Astrocyte of the cerebellum (primary cell): ENCODE data around the gene DENND4B.
"Not testable (repeated sequence)": the region's sequence is repeated elsewhere in the genome, so short reads cannot be mapped to it uniquely, and the experiment has no call there.

Experiments
- DNase-seq: peaks from one replicate; pipeline ENCODE4 v3.0.0-alpha.2; 2011; ENCODE audit warnings: low read depth
- H3K4me3 ChIP-seq: 2 replicates; pipeline ENCODE4 v1.5.1; 2011; ENCODE audit warnings: mild to moderate bottlenecking, low read depth, low read length, moderate library complexity
- CTCF ChIP-seq: IDR thresholded peaks from 2 replicates; pipeline ENCODE4 v1.5.1; 2012; ENCODE audit warnings: low read length, low read depth, moderate library complexity, mild to moderate bottlenecking; ENCODE audit errors: missing control alignments
- in situ Hi-C: cut with HindIII; loops from 2 replicates; pipeline ENCODE4 v1.10.0; 2017; ENCODE audit warnings: low sequenced_read_pairs

The DENND4B gene

GRCh38 chr1:153921080-153921802, 25.3 kb downstream of the DENND4B start:
- peak overlapping the region; percentile 82 for H3K4me3 ChIP-seq
- in situ Hi-C loops: loop anchor here (5.0 to 25.0 kb wide), 2 partner anchors 61 to 109 kb away; no protein-coding TSS in a partner anchor
- TF ChIP-seq CTCF: no peak
- DNase-seq: no peak

DNA sequence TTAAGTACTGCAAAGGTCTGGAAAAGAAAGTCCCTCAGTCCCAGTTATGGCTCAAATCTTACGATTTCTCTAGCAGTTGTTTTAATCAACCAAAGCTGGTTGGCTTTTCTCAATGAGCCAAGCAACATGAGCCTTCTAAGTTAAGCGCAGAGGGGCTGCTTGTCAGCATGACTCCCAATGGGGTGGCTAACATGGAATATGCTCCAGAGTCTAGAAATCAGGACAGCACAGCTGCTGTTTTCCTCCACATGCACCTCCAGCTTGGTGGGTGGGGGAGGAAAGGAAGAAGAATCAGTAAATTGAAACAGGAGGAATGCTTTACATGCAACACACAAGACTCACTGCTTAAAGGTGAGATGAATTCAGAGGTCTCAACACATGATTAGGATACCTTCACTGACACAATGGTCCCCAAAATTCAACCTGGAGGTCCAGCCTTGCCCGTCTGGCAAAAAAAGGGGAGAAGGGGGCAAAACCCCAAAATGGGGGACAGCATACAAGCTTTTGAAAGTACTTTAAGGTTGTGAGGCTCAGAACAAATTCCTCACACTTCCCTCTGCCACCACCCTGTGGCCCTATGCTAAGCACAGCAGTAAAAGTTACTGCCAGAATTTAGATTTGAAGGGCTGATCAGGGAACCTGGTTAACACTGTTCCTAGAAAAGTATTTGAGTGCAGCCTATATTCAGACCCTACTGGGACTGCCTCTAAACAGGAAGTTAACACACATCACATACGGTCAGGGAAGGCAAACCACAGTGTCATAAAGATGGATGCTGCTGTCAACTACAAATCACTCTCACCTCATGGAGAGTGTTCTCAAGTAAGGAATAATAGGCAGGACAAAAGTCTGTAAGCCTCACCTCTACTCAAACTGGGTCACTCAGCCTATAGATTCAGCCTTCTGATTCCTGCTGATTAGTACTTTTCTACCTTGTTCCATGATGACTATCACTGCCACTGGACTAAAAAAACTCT, 26.4 kb downstream of the DENND4B start:
- in situ Hi-C loops: loop anchor here (5.0 to 25.0 kb wide), 2 partner anchors 62 to 108 kb away; no protein-coding TSS in a partner anchor
- DNase-seq: no peak
- peak overlapping the region; percentile 82 for H3K4me3 ChIP-seq
- peak; percentile 44 for TF ChIP-seq CTCF

DNA sequence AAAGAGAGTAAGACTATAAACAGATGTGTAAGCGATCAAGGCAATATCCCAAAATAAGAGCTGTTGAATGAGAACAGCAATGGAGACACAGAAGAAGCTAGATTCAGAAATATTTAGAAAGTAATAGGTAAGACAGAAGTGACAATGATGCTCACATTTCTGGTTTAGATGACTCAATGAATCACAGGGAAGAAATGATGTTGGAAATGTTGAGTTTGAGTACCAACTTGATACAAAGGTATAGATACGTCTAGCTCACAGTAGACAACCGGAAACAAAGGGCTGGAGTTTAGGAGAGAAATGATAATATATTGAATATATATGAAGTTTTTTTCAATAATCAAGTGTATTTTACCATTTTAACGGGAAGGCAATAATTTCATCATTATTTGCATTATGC, 30.2 kb downstream of the DENND4B start:
- in situ Hi-C loops: loop anchor here (25.0 kb wide), 1 partner anchor 104 kb away; no protein-coding TSS in a partner anchor
- TF ChIP-seq CTCF: no peak
- no peak overlapping the region for H3K4me3 ChIP-seq
- no peak for DNase-seq

GRCh38 chr1:153912349-153912748, 34.2 kb downstream of the DENND4B start:
- TF ChIP-seq CTCF: no peak
- in situ Hi-C loops: loop anchor here (25.0 kb wide), 1 partner anchor 100 kb away; no protein-coding TSS in a partner anchor
- H3K4me3 ChIP-seq: no peak overlapping the region

DNA sequence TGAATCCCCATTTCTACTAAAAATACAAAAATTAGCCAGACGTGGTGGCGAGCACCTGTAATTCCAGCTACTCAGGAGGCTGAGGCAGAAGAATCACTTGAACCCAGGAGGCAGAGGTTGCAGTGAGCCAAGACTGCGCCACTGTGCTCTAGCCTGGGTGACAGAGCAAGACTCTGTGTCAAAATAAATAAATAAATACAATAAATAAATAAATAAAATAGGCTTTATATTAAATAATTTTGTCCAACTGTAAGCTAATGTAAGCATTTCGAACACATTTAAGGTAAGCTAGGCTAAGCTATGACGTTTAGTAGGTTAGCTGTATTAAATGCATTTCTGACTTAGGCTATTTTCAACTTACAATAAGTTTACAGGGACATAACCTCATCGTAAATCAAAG, 36.0 kb downstream of the DENND4B start:
- not testable (repeated sequence) for H3K4me3 ChIP-seq, DNase-seq
- in situ Hi-C loops: loop anchor here (25.0 kb wide), 1 partner anchor 98 kb away; no protein-coding TSS in a partner anchor

More at GRCh38 chr1:153912349-153912748, 34.2 kb downstream of the DENND4B start:
- no peak for DNase-seq

GRCh38 chr1:153908071-153908470, 38.4 kb downstream of the DENND4B start:
- in situ Hi-C loops: loop anchor here (25.0 kb wide), 1 partner anchor 96 kb away; no protein-coding TSS in a partner anchor
- no peak for DNase-seq
- H3K4me3 ChIP-seq: no peak overlapping the region
- no peak for TF ChIP-seq CTCF
